ENCODE results near the gene ACTA1.

GRCh38 chr1:229407206-229408026 is 26.5 kb downstream of the ACTA1 start:
- no peak for TF ChIP-seq TCF7L2 (IDR thresholded peaks at IDR 0.05; ENCODE audit: low read depth, low read length)
- TF ChIP-seq SIN3A (IDR thresholded peaks at IDR 0.05; ENCODE audit: borderline replicate concordance, insufficient read depth, low read depth, low read length) = no peak
- TF ChIP-seq CTCF (IDR thresholded peaks at IDR 0.05) = no peak
- no peak for TF ChIP-seq POLR2AphosphoS5 (IDR thresholded peaks at IDR 0.05; ENCODE audit: low read depth, low read length)
- no peak for TF ChIP-seq REST (IDR thresholded peaks at IDR 0.05; ENCODE audit: insufficient read depth in 1 of 2, low read depth in 2 of 2, low read length in 1 of 2)
